ENCODE data around the gene ZNF423.
A peak's percentile ranks its signal among the peaks of the same experiment; 100 is the strongest.
"Not testable (repeated sequence)": the region's sequence is repeated elsewhere in the genome, so short reads cannot be mapped to it uniquely, and the experiment has no call there.

The ZNF423 gene

GRCh38 chr16:49855822-49856671 lies at the start of gene ZNF423:
Gene ZNF423 (minus strand): TSS chr16:49856112. CDS start chr16:49855774, 338 bp downstream.
- DNase-seq (ENCODE audit: low read depth): no peak

- no peak for DNase-seq (ENCODE audit: low read depth)
These were observed 48.6 kb upstream of the ZNF423 start for GRCh38 chr16:49904348-49905062.

GRCh38 chr16:49902908-49903307 lies 47.0 kb upstream of the ZNF423 start:
- no peak for DNase-seq (ENCODE audit: low read depth)

- no peak for DNase-seq (ENCODE audit: low read depth)
These were observed 45.8 kb upstream of the ZNF423 start for GRCh38 chr16:49901711-49902110.

GRCh38 chr16:49900875-49901274 lies 45.0 kb upstream of the ZNF423 start:
- no peak for DNase-seq (ENCODE audit: low read depth)

GRCh38 chr16:49899991-49900695 lies 44.2 kb upstream of the ZNF423 start:
- DNase-seq (ENCODE audit: low read depth): no peak

- DNase-seq (ENCODE audit: low read depth): no peak
These were observed 40.6 kb upstream of the ZNF423 start for GRCh38 chr16:49896447-49896964.

- no peak for DNase-seq (ENCODE audit: low read depth)
These were observed 35.0 kb upstream of the ZNF423 start for GRCh38 chr16:49890876-49891275.

- peak; percentile 16 for DNase-seq (ENCODE audit: low read depth)
These were observed 33.9 kb upstream of the ZNF423 start for GRCh38 chr16:49889725-49890397.

GRCh38 chr16:49886554-49887094 lies 30.7 kb upstream of the ZNF423 start:
- no peak for DNase-seq (ENCODE audit: low read depth)

GRCh38 chr16:49884033-49885015 lies 28.4 kb upstream of the ZNF423 start:
- no peak for DNase-seq (ENCODE audit: low read depth)

- no peak for DNase-seq (ENCODE audit: low read depth)
These were observed 27.4 kb upstream of the ZNF423 start for GRCh38 chr16:49883076-49884014.

GRCh38 chr16:49881890-49882289 lies 26.0 kb upstream of the ZNF423 start:
- no peak for DNase-seq (ENCODE audit: low read depth)

- not testable (repeated sequence) for DNase-seq (ENCODE audit: low read depth)
These were observed 22.6 kb upstream of the ZNF423 start for GRCh38 chr16:49878540-49878939.

GRCh38 chr16:49876716-49877129 lies 20.8 kb upstream of the ZNF423 start:
- DNase-seq (ENCODE audit: low read depth): peak; percentile 12

GRCh38 chr16:49875806-49876715 lies 20.1 kb upstream of the ZNF423 start:
- DNase-seq (ENCODE audit: low read depth): no peak

GRCh38 chr16:49874613-49875237 lies 18.8 kb upstream of the ZNF423 start:
- no peak for DNase-seq (ENCODE audit: low read depth)

GRCh38 chr16:49871824-49872223 lies 15.9 kb upstream of the ZNF423 start:
- not testable (repeated sequence) for DNase-seq (ENCODE audit: low read depth)
